HG03354 (cell line): ENCODE data around the gene CD99.
"Not testable (repeated sequence)": the region's sequence is repeated elsewhere in the genome, so short reads cannot be mapped to it uniquely, and the experiment has no call there.

Source experiments
- ATAC-seq: cut with Tn5 transposase; IDR thresholded peaks from one replicate; pipeline ENCODE4 v1.9.1; 2021; ENCODE audit warnings: mild to moderate bottlenecking; ENCODE audit not compliant: unreplicated experiment, poor library complexity, severe bottlenecking

The CD99 gene

DNA sequence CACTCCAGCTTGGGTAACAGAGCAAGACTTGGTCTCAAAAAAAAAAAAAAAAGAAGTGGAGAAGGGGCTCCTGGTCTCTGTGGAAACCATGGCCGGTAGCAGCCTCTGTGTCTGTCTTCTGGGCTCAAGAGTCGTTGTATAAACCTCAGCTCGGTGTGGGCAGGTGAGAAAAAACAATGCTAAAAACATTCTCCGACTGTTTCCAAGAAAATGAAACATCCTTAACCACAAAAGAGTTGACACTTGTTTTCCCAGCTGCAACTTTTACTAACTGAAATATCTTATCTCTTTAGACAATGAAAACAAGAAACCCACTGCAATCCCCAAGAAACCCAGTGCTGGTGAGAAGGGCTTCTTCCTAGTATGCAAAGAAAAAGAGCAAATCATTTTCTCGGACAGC is 26.2 kb downstream of the CD99 start:
- ATAC-seq = no peak

DNA sequence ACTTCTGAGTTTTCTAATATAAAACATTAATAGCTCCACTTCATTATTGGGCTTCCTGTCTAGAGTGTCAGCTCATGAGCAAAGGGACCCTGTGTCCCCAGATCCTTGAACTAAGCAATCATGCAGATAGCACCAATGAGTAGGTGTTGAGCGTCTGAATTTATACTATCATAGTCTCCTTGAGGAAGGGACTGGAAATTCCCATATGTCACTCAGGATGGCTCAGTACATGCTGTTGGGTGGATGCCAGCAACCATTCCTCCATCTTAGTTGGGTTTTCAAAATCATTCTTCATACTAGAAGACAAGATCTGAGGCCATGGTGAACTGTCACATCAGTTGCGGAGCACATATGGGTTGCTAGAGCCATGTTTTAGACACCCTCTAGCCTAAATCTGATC is 27.7 kb downstream of the CD99 start:
- no peak for ATAC-seq

DNA sequence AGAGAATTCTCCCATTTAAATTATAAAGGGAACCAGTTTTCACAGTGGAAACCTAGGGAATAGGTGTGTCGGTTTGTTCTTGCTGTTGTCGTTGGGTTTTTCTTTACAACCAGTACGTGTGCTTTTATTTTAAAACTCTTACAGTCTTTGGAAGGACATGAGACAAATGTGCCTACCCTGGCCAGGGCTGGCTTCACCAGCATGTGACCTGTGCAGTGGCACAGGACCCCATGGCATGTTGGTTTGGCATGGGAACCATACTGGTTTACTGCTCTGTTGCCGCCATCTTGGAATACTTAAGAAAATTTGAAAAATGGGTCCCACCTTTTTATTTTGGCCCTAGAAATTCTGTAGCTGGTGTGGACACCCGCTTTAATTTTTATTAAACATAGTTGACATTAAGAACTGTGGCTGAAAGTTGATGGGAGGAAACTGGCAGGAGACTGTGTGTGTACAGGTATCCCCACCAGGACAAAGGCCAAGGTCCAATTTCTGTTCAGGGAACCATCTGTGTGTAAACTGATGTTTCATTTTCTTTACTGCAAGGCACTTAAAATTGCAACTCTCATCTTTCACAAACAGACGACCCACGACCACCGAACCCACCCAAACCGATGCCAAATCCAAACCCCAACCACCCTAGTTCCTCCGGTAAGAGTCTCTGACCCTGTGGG is 28.8 kb downstream of the CD99 start:
- ATAC-seq = no peak

DNA sequence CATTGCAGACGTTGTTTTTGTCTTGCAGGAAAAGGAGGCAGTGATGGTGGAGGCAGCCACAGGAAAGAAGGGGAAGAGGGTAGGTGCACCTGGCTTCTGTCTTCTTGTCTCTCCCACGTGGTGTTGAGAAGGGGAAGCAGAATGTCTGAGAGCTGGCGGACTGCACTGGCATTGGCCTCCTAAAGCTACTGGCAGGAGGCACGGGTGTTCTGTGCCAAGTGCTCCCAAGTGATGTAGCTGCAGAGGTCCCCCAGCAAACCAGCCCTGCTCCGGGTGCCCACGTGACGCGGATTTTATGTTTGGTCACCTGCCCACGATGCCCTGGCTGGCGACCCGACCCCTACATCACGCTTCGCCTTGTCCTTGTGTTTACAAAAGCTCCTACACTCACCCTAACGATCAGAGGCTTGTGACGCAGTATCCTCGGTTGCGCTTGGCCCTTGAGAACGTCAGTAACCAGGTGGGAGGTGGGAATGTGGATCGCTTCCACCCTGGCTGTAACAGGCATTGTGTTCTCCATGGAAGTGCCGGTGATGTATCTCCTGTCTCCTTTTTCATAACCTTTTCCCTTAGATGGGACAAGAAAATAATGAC is 32.3 kb downstream of the CD99 start:
- no peak for ATAC-seq

DNA sequence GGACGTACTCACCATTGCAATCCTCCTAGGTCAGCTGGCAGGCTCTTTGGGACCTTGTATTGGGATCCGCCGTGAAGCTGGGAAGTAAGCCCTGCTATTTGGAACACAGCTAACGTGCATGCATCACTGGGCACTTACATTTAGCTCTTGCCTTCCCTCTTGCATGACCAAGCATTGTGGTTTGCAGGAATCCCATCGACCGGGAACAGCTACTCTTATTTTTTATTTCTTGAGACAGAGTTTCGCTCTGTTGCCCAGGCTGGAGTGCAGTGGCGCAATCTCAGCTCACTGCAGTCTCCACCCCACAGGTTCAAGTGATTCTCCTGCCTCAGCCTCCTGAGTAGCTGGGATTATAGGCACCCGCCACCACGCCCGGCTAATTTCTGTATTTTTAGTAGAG is 36.2 kb downstream of the CD99 start:
- not testable (repeated sequence) for ATAC-seq

DNA sequence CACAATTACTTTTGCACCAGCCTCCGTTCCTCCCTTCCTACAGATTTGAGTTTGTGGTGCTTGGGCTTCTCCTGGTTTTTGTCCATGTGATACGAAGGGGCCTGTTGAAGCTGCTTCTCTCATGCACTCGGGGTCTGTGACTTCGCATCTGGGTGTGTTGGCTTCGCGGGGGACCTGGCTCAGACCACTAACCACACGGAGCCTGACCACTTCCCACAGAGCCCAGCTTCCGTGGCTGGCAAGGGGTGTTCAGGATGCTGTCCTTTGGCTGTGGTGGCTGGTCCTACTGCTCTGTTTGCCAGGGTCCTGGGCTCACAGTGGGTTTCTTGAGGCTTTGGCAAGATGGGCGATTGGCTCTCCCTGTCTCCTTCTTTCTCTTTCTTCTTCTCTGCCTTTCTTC is 41.0 kb downstream of the CD99 start:
- ATAC-seq = no peak

DNA sequence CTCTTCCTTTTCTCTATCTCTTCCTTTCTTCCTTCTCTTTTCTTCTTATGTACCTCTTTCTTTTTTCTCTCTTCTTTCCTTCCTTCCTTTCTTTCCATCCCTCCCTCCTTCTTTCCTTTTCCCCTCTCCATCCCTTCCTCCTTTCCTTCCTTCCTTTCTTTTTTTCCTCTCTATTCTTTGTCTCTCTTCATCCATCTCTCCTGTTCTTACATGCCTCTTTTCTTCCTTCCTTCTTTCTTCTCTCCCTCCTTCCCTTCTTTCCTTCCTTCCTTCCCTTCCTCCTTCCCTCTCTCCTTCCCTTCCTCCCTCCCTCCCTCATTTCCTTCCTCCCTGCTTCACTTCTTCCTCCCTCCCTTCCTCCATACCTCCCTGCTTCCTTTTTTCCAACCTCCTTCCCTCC is 41.6 kb downstream of the CD99 start:
- ATAC-seq = no peak

DNA sequence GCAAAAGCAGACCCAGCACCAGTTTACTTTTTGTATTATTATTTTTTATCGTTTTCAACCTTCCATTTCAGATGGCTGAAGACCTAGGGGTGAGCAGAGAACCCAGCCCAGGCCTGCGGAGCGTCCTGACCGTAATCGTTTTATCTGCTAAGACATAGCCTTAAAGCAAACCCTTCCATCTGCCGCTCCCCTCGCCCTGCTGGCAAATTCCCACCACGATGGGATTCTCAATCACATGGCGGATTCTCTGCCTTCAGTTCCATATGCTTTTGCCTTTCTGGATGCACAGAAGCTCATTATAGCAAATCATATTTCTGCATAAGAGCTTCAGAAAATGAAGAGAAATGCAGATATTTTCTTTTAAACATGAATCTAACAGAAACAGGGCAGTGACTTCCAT is 42.2 kb downstream of the CD99 start:
- no peak for ATAC-seq

DNA sequence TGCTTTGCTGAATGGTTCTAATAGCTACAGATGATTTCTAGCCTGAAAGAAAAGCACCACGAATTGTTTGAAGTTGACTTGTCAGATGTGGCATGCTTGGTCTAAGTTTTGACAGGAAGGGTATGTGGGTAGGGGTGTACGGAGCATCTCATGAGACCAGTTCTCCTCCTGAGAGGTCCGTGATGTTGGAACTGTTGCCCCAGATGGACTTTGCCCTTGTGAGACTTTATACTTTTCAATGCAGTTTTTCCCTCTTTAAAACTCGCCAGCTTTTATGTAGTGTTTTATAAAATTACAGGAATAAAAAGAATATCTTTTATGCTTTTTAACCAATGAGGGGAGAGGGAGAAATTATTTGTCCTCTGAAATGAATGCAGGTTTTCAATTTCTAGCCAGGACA is 44.2 kb downstream of the CD99 start:
- ATAC-seq = no peak

DNA sequence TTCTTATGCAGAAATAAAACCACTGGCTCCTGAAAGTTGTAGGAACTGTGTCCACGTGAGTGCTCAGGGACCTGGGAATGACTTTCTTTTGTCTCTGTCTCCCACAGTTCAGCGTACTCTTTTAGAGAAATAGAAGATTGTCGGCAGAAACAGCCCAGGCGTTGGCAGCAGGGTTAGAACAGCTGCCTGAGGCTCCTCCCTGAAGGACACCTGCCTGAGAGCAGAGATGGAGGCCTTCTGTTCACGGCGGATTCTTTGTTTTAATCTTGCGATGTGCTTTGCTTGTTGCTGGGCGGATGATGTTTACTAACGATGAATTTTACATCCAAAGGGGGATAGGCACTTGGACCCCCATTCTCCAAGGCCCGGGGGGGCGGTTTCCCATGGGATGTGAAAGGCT is 49.6 kb downstream of the CD99 start:
- no peak for ATAC-seq

DNA sequence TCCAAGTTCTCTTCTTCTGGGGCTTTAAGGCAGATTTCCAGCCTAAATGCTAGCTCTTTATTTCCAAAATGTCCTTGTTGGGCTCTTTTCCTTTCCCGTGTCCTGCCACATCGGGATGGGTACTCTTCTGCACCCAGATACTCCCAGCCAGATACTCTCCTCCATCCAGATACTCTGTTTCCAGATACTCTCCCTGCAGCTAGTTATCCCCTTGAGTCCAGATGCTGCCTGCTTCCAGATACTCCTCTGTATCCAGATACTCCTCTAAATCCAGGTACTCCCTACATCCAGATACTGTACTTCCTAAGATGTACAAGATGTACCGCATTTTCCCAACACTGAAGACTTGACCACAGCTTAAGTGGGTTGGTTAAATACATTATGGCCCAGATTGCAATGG is 50.3 kb downstream of the CD99 start:
- ATAC-seq = no peak

DNA sequence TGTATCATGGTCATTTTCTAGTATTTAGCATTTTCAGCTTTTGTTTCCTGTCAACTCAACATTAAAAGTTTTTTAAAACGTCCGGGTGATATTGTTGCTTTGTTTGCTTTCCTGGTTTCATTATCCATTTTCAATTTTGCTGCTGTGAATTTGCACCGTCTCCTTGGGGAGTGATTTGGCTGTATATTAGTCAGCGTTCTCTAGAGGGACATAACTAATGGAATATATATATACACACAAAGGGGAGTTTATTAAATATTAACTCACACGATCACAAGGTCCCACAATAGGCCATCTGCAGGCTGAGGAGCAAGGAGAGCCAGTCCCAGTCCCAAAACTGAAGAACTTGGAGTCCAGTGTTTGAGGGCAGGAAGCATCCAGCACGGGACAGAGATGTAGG is 55.2 kb downstream of the CD99 start:
- ATAC-seq = not testable (repeated sequence)

DNA sequence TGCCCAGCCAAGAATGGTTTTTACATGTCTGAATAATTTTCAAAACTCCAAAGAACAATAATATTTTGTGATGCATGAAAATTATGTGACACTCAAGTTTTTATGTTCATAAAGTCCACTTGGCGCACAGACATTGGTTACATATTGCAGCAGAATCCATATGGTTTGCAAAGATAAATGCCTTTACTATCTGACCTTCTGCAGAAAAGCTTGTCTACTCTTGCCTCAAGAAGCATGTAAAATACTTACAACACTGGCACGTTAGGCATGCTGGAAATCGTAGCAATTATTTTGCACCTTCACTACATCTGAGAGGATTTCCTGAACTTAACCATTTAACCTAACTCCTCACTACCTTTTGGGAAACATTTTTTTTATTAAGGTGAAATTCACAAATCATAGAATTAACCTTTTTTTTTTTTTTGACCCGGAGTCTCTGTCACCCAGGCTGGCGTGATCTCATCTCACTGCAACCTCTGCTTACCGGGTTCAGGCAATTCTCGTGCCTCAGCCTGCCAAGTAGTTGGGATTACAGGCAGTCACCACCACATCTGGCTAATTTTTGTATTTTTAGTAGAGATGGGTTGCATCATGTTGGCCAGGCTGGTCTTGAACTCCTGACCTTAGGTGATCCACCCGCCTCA is 57.2 kb downstream of the CD99 start:
- no peak for ATAC-seq

DNA sequence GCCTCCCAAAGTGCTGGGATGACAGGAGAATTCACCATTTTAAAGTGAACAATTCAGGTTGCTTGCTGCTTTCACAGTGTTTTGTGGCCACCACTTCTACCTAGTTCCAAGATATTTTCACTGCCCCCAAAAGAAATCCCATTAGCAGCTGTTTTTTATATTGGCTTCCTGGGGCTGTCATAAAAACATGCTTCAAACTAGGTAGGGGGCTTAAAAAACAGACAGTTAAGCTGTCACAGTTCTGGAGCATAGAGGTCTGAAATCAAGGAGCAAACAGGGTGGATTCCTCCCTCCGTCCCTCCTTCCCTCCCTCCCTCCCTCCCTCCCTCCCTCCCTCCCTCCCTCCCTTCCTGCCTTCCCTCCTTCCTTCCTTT is 57.7 kb downstream of the CD99 start:
- ATAC-seq = no peak

DNA sequence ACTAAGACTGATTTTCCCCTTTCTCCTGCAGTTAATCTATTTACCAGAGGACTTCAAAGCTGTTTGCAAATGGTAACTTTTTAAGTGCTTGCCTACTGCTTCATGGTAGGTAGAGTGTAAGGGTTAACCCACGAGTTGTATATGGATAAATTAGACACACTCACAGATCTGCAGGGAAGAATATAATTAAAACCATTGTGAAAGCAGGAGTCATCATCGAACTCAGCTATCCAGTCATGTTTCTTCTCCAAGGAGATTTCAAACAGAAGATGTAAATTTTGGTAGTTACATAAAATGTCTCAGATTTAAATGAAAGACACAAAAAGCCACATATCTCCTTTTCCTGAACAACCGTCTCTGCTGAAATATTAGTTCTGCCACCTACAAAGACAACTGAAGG is 60.2 kb downstream of the CD99 start:
- ATAC-seq = no peak

DNA sequence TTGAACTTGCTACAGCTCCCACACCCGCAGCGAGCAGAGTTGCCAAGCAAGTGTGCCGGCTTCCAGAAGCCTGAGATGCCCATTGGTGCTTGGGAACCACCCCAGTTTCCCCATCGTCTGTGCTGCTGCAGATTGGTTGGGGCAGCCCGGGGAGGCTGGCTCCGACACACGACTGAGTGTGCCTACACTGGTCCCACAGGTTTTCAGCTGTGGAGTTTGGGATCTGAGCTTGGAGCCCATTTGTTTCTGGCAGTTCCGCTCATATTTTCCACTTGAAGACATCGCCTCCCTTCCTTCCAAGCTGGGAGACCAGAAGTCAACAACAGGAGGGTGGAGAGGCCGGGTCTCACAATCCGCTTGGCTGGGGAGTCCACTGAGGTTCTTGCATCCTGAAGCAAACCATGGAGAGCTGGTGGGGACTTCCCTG is 60.8 kb downstream of the CD99 start, which contains the start of gene XG:
Gene XG (plus strand): TSS at position 167 of the 427 bp plus-strand sequence. CDS start 235 bp downstream, at position 402.
- ATAC-seq = not testable (repeated sequence)

DNA sequence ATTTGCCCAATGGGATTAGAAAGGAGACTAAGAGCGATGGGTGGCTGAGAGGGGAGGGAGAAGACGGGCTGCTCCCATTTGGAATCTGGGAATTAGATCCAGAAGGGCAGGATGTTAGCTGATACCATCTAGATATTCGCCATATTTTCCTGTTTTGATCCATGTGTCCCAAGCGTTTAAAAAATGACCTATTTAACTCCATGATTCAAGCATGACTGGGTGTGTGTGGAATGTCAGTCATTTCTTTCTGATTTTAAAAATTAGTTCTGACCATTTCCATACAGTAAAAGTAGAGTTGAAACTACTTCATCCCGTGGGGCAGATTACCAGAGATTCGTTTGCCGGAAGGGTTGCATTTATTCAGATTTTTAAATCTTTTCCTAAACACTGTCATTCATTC is 61.3 kb downstream of the CD99 start:
- not testable (repeated sequence) for ATAC-seq

DNA sequence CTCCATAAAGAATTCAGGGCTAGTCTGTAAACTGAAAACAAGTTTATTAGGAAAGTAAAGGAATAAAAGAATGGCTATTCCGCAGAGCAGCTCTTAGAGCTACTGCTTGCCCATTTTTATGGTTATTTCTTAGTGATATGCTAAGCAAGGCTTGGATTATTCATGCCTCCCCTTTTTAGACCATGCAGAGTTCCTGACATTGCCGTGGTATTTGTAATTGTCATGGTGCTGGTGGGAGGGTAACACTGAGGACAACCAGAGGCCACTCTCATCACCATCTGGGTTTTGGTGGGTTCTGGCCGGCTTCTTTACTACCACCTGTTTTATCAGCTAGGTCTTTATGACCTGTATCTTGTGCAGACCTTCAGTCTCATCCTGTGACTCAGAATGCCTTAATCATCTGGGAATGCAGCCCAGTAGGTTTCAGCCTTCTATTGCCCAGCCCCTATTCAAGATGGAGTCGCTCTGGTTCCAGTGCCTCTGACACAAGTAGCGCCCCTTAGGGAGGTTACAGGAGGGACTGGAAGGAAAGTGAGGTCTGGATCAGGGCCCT is 64.1 kb downstream of the CD99 start:
- not testable (repeated sequence) for ATAC-seq

DNA sequence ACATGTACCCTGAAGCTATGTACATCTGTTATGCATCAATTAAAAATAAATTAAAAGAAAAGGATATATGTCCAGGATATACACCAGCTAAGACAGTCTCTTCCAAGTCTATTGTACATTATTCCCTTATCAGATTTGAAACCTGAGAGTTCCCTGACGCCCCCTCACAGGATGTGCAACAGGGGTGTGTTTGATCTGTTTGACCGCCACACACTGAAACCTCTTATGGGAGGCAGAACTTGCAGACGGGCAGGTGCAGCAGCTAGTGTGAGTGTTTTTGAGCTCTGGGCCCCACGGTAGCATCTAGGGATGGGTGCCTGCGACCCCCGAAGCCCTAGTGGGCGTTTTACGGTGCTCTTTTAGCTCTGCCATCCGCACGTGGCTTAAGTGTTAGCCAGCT is 65.5 kb downstream of the CD99 start:
- no peak for ATAC-seq

DNA sequence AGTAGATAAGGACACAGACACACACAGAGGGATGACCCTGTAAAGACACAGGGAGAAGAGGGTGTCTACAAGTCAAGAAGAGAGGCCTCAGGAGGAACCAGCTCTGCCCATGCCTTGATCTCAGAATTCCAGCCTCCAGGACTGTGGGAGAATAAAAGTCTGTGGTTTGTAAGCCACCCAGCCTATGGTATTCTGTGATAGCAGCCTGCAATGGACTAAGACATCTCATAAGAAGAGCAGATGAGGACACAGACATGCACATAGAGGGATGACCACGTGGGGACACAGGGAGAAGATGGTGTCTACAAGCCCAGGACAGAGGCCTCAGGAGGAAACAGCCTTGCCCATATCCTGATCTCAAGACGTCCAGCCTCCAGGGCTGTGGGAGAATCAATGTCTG is 70.2 kb downstream of the CD99 start:
- ATAC-seq = no peak

DNA sequence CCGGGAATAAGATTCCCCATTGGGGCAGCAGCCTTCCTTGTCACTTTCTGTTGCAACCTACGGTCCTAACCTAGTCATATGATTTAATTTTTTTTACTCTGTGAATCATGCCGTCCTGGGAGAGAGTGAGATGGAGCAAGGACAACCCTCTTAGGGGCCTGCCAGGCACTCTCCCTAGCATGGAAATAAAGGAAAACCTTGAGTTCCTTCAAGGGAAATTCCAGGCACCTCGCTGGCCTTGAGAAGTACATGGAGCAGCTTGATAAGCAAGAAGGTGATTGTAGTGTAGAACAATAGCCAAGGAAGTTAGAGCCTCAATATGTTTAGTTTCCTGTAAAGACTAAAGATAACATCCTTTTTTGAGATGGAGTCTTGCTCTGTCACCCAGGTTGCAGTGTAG is 71.6 kb downstream of the CD99 start:
- not testable (repeated sequence) for ATAC-seq
